GM21360 (cell line): ENCODE results near the gene C3orf52.

Source experiments
- ATAC-seq: cut with Tn5 transposase; IDR thresholded peaks from one replicate; pipeline ENCODE4 v1.9.1; 2021; ENCODE audit warnings: mild to moderate bottlenecking, moderate library complexity; ENCODE audit not compliant: unreplicated experiment

C3orf52 gene

GRCh38 chr3:112084980-112085705, 1.0 kb upstream of the C3orf52 start:
- no peak for ATAC-seq

GRCh38 chr3:112085735-112086075, 484 bp upstream of the C3orf52 start:
- no peak for ATAC-seq

- no peak for ATAC-seq
Measured at GRCh38 chr3:112086875-112087524, 811 bp downstream of the C3orf52 start.

- ATAC-seq = no peak
Measured at GRCh38 chr3:112087746-112088145, 1.6 kb downstream of the C3orf52 start.

GRCh38 chr3:112088944-112089343, 2.8 kb downstream of the C3orf52 start:
- ATAC-seq = no peak

- no peak for ATAC-seq
Measured at GRCh38 chr3:112089956-112090886, 4.0 kb downstream of the C3orf52 start.

GRCh38 chr3:112090887-112091586, 4.8 kb downstream of the C3orf52 start:
- ATAC-seq = no peak

- peak; percentile 71 for ATAC-seq
Measured at GRCh38 chr3:112092496-112093179, 6.4 kb downstream of the C3orf52 start.

- ATAC-seq = no peak
Measured at GRCh38 chr3:112093180-112093522, 7.0 kb downstream of the C3orf52 start.

- ATAC-seq = no peak
Measured at GRCh38 chr3:112095731-112096130, 9.5 kb downstream of the C3orf52 start.

GRCh38 chr3:112096176-112096575, 10.0 kb downstream of the C3orf52 start:
- ATAC-seq = no peak

GRCh38 chr3:112097378-112097777, 11.2 kb downstream of the C3orf52 start:
- no peak for ATAC-seq

GRCh38 chr3:112101916-112102315, 15.7 kb downstream of the C3orf52 start:
- ATAC-seq = no peak

- ATAC-seq = no peak
Measured at GRCh38 chr3:112104774-112105173, 18.6 kb downstream of the C3orf52 start.

GRCh38 chr3:112109322-112109721, 23.1 kb downstream of the C3orf52 start:
- no peak for ATAC-seq

GRCh38 chr3:112111785-112112402, 25.7 kb downstream of the C3orf52 start:
- peak; percentile 47 for ATAC-seq

- no peak for ATAC-seq
Measured at GRCh38 chr3:112114576-112115160, 28.5 kb downstream of the C3orf52 start.

GRCh38 chr3:112115161-112115739, 29.1 kb downstream of the C3orf52 start:
- ATAC-seq = peak; percentile 38

- no peak for ATAC-seq
Measured at GRCh38 chr3:112115806-112116383, 29.7 kb downstream of the C3orf52 start.
